IMR-90 (cell line): Measurements from ENCODE around the gene C1GALT1C1. TPM values are rescaled to one million over a fixed set of nuclear protein-coding genes. Genes with fewer than 3 reads are reported as not detected.

Experiments
- ATAC-seq: fragments of 200-7000 bp; cut with Tn5 transposase; 2 replicates; pipeline ENCODE4 v1.9.1; 2020; ENCODE audit warnings: low read depth, mild to moderate bottlenecking, moderate library complexity
- BruUV-seq: library from RNA; stranded (reverse); fragments of 400-500 nt; replicated peaks from 2 replicates; lab custom pipeline; 2021; lab: Mats Ljungman, UMichigan
- CTCF ChIA-PET: fragments of 300-600 bp; formaldehyde crosslinking; extraction: SDS; loops from one replicate; lab custom pipeline; 2021; ENCODE audit warnings: antibody characterized with exemption; lab: Yijun Ruan, JAX
- POLR2A ChIA-PET: fragments of 300-600 bp; sonication (Branson Sonifier 250); formaldehyde crosslinking; loops from one replicate; lab custom pipeline; 2022; ENCODE audit warnings: antibody characterized with exemption; ENCODE audit not compliant: unreplicated experiment; lab: Charles Lee
- DNase-seq: peaks from one replicate; pipeline ENCODE4 v3.0.0; 2013
- H2AFZ ChIP-seq: replicated peaks from 2 replicates; pipeline ENCODE3; 2013; ENCODE audit warnings: low read length, mild to moderate bottlenecking; ENCODE audit not compliant: poor library complexity
- H2AK5ac ChIP-seq: 2 replicates; pipeline ENCODE4 v1.6.1; 2013; ENCODE audit warnings: low read depth, low read length, inconsistent platforms
- H2AK9ac ChIP-seq: replicated peaks from 2 replicates; pipeline ENCODE3; 2013; ENCODE audit warnings: mild to moderate bottlenecking, low read depth, low read length, moderate library complexity; ENCODE audit not compliant: poor library complexity
- H2BK120ac ChIP-seq: 2 replicates; pipeline ENCODE4 v1.6.1; 2013; ENCODE audit warnings: low read depth, low read length, inconsistent platforms
- H2BK15ac ChIP-seq: 3 replicates; pipeline ENCODE4 v1.6.1; 2013; ENCODE audit warnings: low read depth, low read length, inconsistent platforms
- H2BK20ac ChIP-seq: 2 replicates; pipeline ENCODE4 v1.6.1; 2013; ENCODE audit warnings: low read depth, mild to moderate bottlenecking, inconsistent platforms, low read length, moderate library complexity
- H2BK5ac ChIP-seq: 2 replicates; pipeline ENCODE4 v1.6.1; 2013; ENCODE audit warnings: mild to moderate bottlenecking, low read depth, low read length, inconsistent platforms; ENCODE audit not compliant: poor library complexity, severe bottlenecking
- H3K14ac ChIP-seq: replicated peaks from 2 replicates; pipeline ENCODE4 v1.6.1; 2013; ENCODE audit warnings: low read depth, low read length, inconsistent platforms
- H3K18ac ChIP-seq: 2 replicates; pipeline ENCODE4 v1.6.1; 2013; ENCODE audit warnings: low read depth, low read length, control low read depth
- H3K23ac ChIP-seq: 2 replicates; pipeline ENCODE4 v1.6.1; 2013; ENCODE audit warnings: low read depth, low read length, inconsistent platforms
- H3K27ac ChIP-seq: 2 replicates; pipeline ENCODE4 v1.5.1; 2013; ENCODE audit warnings: mild to moderate bottlenecking, control low read depth, low read length; ENCODE audit not compliant: insufficient read depth
- H3K27me3 ChIP-seq: 2 replicates; pipeline ENCODE4 v1.6.1; 2013; ENCODE audit warnings: low read length; ENCODE audit not compliant: control insufficient read depth, insufficient read depth
- H3K36me3 ChIP-seq: 2 replicates; pipeline ENCODE4 v1.6.1; 2013; ENCODE audit warnings: low read length, mixed read lengths; ENCODE audit not compliant: control insufficient read depth, insufficient read depth
- H3K4ac ChIP-seq: 2 replicates; pipeline ENCODE4 v1.6.1; 2013; ENCODE audit warnings: low read depth, low read length, inconsistent platforms
- H3K4me1 ChIP-seq: 2 replicates; pipeline ENCODE4 v1.6.1; 2013; ENCODE audit warnings: low read length, mixed read lengths; ENCODE audit not compliant: control insufficient read depth, insufficient read depth
- H3K4me2 ChIP-seq: 2 replicates; pipeline ENCODE4 v1.6.1; 2013; ENCODE audit warnings: low read depth, mild to moderate bottlenecking, control low read depth, low read length, moderate library complexity
- H3K4me3 ChIP-seq: 2 replicates; pipeline ENCODE4 v1.5.1; 2013; ENCODE audit warnings: low read depth, mild to moderate bottlenecking, control low read depth, low read length, moderate library complexity; ENCODE audit not compliant: insufficient read depth
- H3K56ac ChIP-seq: 2 replicates; pipeline ENCODE4 v1.6.1; 2013; ENCODE audit warnings: low read length, inconsistent platforms; ENCODE audit not compliant: insufficient read depth; ENCODE audit errors: extremely low read depth
- H3K79me1 ChIP-seq, 2 experiments: 2 replicates each; pipeline ENCODE4 v1.6.1; 2013; ENCODE audit warnings: low read length in 2 of 2, inconsistent platforms in 1 of 2, low read depth in 1 of 2
- H3K9ac ChIP-seq: 2 replicates; pipeline ENCODE4 v1.6.1; 2013; ENCODE audit warnings: low read depth, low read length, control low read depth
- H3K9me1 ChIP-seq: 2 replicates; pipeline ENCODE4 v1.6.1; 2013; ENCODE audit warnings: low read length, inconsistent platforms; ENCODE audit not compliant: insufficient read depth
- H3K9me3 ChIP-seq: 2 replicates; pipeline ENCODE4 v1.6.1; 2013; ENCODE audit warnings: low read length; ENCODE audit not compliant: control insufficient read depth, insufficient read depth
- H4K20me1 ChIP-seq: 2 replicates; pipeline ENCODE4 v1.6.1; 2013; ENCODE audit warnings: low read length, inconsistent platforms; ENCODE audit not compliant: insufficient read depth
- H4K5ac ChIP-seq: 2 replicates; pipeline ENCODE4 v1.6.1; 2013; ENCODE audit warnings: mild to moderate bottlenecking, low read depth, low read length, control low read depth
- H4K8ac ChIP-seq, 2 experiments: 2 replicates each; pipeline ENCODE4 v1.6.1; 2013; ENCODE audit warnings: low read depth in 2 of 2, low read length in 2 of 2, control low read depth in 1 of 2, inconsistent platforms in 1 of 2
- H4K91ac ChIP-seq: 2 replicates; pipeline ENCODE4 v1.6.1; 2013; ENCODE audit warnings: low read depth, low read length, inconsistent platforms; ENCODE audit not compliant: insufficient read depth
- MAZ ChIP-seq: IDR thresholded peaks from 2 replicates; pipeline ENCODE4 v1.6.1; 2012; ENCODE audit warnings: low read depth, mild to moderate bottlenecking, low read length, improper control_type of control experiment, moderate library complexity, borderline replicate concordance
- RAD21 ChIP-seq: IDR thresholded peaks from 2 replicates; pipeline ENCODE4 v1.6.1; 2012; ENCODE audit warnings: low read length, improper control_type of control experiment
- WGBS, 2 experiments: methylation state at CpG; one replicate each; pipeline versions ENCODE4 v1.1.5 to v1.1.7; 2013; ENCODE audit warnings: missing lambda C conversion rate in 2 of 2; ENCODE audit not compliant: insufficient read length in 1 of 2; ENCODE audit errors: extremely low coverage in 2 of 2; 5-methylcytosine and 5-hydroxymethylcytosine counted together
- dilution Hi-C: fragments of 300-500 bp; cut with HindIII; formaldehyde crosslinking; loops from one replicate; pipeline ENCODE4 v1.14.3; 2018; ENCODE audit warnings: low sequenced_read_pairs; ENCODE audit not compliant: unreplicated experiment
- in situ Hi-C: fragments of 300-500 bp; cut with MboI; formaldehyde crosslinking; loops from 3 replicates; pipeline ENCODE4 v1.14.3; 2019; ENCODE audit warnings: low sequenced_read_pairs, inconsistent platforms, mixed read lengths
- intact Hi-C: fragments of 100-400 bp; cut with micrococcal nuclease; formaldehyde crosslinking; loops from 2 replicates; pipeline ENCODE4 v1.10.0; 2022
- polyA plus RNA-seq, 3 experiments: library from polyadenylated mRNA; depleted of rRNA; stranded (reverse); fragments of >200 nt; gene quantifications; 2 replicates each; pipeline ENCODE4 v1.2.3, GENCODE V29; 2012; ENCODE audit warnings: low replicate concordance in 1 of 3
- total RNA-seq: library from RNA; depleted of rRNA; stranded (reverse); fragments of >200 nt; gene quantifications from 2 replicates; pipeline ENCODE4 v1.2.3, GENCODE V29; 2012
- TF ChIP-seq, protein P1 (sequence below): fragments of 150-350 bp; IDR thresholded peaks from 2 replicates; pipeline ENCODE4 v1.6.1; 2017; ENCODE audit warnings: mild to moderate bottlenecking, antibody characterized with exemption, low read length, low read depth
- TF ChIP-seq, protein P2 (sequence below): conservative IDR thresholded peaks from 2 replicates; pipeline ENCODE4 v1.5.1; 2012; ENCODE audit warnings: mild to moderate bottlenecking, low read depth, low read length, improper control_type of control experiment

C1GALT1C1 gene
- total and polyA plus RNA-seq, 2 of the 4 experiments (the other 2 are of a cell fraction): 15.2 to 20.0 TPM

DNA sequence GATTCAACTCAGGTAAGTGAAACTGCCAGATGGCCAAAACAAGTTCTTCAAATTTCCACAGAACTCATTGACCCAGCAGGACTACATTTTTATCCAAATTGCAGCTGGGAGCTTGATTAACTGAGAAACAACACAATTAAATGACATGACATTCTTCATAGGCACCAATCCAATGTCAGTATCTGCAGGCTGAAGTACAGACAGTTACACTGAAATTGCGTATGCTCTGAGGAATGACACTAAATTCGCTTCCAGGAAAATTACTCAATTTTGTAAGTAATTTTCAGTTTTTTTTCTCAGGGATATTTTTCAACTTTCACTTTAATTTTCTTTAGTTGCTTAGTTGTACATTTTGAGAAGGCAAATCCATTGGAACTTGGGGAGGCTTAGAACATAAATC lies 4.5 kb downstream of the C1GALT1C1 start:
- intact Hi-C loops: no loop called here
- H3K27me3 ChIP-seq: no peaks in the 10 kb centered on the region
- H3K9me1 ChIP-seq: no peaks in the 10 kb centered on the region
- no peak overlapping the region for H4K8ac ChIP-seq
- no peak overlapping the region for H3K14ac ChIP-seq
- H3K36me3 ChIP-seq: no peaks in the 10 kb centered on the region
- no peak overlapping the region for H3K18ac ChIP-seq
- no peak overlapping the region for H2AK5ac ChIP-seq
- no peak overlapping the region for H3K4ac ChIP-seq
- H2BK120ac ChIP-seq: no peak overlapping the region
- no peak for ATAC-seq
- CTCF ChIA-PET: no interaction called here
- no peak overlapping the region for H3K9ac ChIP-seq
- no peaks in the 10 kb centered on the region for H3K9me3 ChIP-seq
- H3K4me1 ChIP-seq: no peaks in the 10 kb centered on the region
- in situ Hi-C loops: no loop called here
- DNase-seq: no peak
- dilution Hi-C loops: no loop called here
- no peak overlapping the region for H2AK9ac ChIP-seq
- H2BK20ac ChIP-seq: no peak overlapping the region
- POLR2A ChIA-PET: no interaction called here
- no peak overlapping the region for H3K56ac ChIP-seq
- H2AFZ ChIP-seq: no peak overlapping the region
- WGBS, 2 experiments: no CpG with 5 or more reads among the region's 2 CpGs
- no peak overlapping the region for H4K91ac ChIP-seq
- TF ChIP-seq RAD21 (no peak), MAZ (no peak)
- TF ChIP-seq, protein P1, sequence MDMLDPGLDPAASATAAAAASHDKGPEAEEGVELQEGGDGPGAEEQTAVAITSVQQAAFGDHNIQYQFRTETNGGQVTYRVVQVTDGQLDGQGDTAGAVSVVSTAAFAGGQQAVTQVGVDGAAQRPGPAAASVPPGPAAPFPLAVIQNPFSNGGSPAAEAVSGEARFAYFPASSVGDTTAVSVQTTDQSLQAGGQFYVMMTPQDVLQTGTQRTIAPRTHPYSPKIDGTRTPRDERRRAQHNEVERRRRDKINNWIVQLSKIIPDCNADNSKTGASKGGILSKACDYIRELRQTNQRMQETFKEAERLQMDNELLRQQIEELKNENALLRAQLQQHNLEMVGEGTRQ: no peak
- TF ChIP-seq, protein P2, sequence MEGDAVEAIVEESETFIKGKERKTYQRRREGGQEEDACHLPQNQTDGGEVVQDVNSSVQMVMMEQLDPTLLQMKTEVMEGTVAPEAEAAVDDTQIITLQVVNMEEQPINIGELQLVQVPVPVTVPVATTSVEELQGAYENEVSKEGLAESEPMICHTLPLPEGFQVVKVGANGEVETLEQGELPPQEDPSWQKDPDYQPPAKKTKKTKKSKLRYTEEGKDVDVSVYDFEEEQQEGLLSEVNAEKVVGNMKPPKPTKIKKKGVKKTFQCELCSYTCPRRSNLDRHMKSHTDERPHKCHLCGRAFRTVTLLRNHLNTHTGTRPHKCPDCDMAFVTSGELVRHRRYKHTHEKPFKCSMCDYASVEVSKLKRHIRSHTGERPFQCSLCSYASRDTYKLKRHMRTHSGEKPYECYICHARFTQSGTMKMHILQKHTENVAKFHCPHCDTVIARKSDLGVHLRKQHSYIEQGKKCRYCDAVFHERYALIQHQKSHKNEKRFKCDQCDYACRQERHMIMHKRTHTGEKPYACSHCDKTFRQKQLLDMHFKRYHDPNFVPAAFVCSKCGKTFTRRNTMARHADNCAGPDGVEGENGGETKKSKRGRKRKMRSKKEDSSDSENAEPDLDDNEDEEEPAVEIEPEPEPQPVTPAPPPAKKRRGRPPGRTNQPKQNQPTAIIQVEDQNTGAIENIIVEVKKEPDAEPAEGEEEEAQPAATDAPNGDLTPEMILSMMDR: no peak
- H3K79me1 ChIP-seq: no peaks in the 10 kb centered on the region
- no peak overlapping the region for H4K5ac ChIP-seq
- H3K4me2 ChIP-seq: no peak overlapping the region
- H3K23ac ChIP-seq: no peak overlapping the region
- no peak overlapping the region for H3K4me3 ChIP-seq
- H2BK15ac ChIP-seq: no peak overlapping the region
- H2BK5ac ChIP-seq: no peak overlapping the region
- H3K27ac ChIP-seq: no peak overlapping the region
- no peaks in the 10 kb centered on the region for H4K20me1 ChIP-seq
- no TSS peak for BruUV-seq
